Fibroblast of skin of left biceps (primary cell): ENCODE measurements around the gene KIF16B.

ENCODE experiments used
- DNase-seq, 2 experiments: peaks; one replicate each; pipeline ENCODE4 v3.0.0-alpha.2; 2013; ENCODE audit warnings: low read depth in 2 of 2

Gene KIF16B

GRCh38 chr20:16432466-16433292 is 140.6 kb downstream of the KIF16B start:
- DNase-seq = no peak

- DNase-seq = no peak
Observed at GRCh38 chr20:16428112-16428511, 145.1 kb downstream of the KIF16B start.

- no peak for DNase-seq
Observed at GRCh38 chr20:16427571-16427970, 145.7 kb downstream of the KIF16B start.

- DNase-seq = no peak
Observed at GRCh38 chr20:16424780-16425179, 148.5 kb downstream of the KIF16B start.

- DNase-seq = no peak
Observed at GRCh38 chr20:16423311-16424212, 149.7 kb downstream of the KIF16B start.

- no peak for DNase-seq
Observed at GRCh38 chr20:16419138-16419715, 154.0 kb downstream of the KIF16B start.

- no peak for DNase-seq
Observed at GRCh38 chr20:16418616-16419015, 154.6 kb downstream of the KIF16B start.

- DNase-seq = no peak
Observed at GRCh38 chr20:16417001-16417400, 156.2 kb downstream of the KIF16B start.

GRCh38 chr20:16415071-16416053 is 157.9 kb downstream of the KIF16B start:
- DNase-seq = no peak

- DNase-seq = no peak
Observed at GRCh38 chr20:16412906-16413305, 160.3 kb downstream of the KIF16B start.

GRCh38 chr20:16411361-16411760 is 161.9 kb downstream of the KIF16B start:
- no peak for DNase-seq

GRCh38 chr20:16410626-16411025 is 162.6 kb downstream of the KIF16B start:
- DNase-seq = no peak

- DNase-seq = no peak
Observed at GRCh38 chr20:16408981-16409380, 164.3 kb downstream of the KIF16B start.

- DNase-seq = no peak
Observed at GRCh38 chr20:16407251-16408067, 165.8 kb downstream of the KIF16B start.

GRCh38 chr20:16405254-16405653 is 168.0 kb downstream of the KIF16B start:
- DNase-seq = no peak

GRCh38 chr20:16404640-16405039 is 168.6 kb downstream of the KIF16B start:
- DNase-seq = no peak

GRCh38 chr20:16404171-16404570 is 169.1 kb downstream of the KIF16B start:
- no peak for DNase-seq

- DNase-seq = no peak
Observed at GRCh38 chr20:16400234-16400633, 173.0 kb downstream of the KIF16B start.

- DNase-seq = no peak
Observed at GRCh38 chr20:16399801-16400200, 173.4 kb downstream of the KIF16B start.

GRCh38 chr20:16397086-16397485 is 176.2 kb downstream of the KIF16B start:
- DNase-seq = no peak
